Mesendoderm (in vitro differentiated cells): ENCODE measurements around the gene CADM1.
A peak's percentile ranks its signal among the peaks of the same experiment; 100 is the strongest.

Experiments
- DNase-seq: peaks from one replicate; pipeline ENCODE4 v3.0.0; 2013
- H2AK5ac ChIP-seq: 2 replicates; pipeline ENCODE4 v1.6.1; 2013; ENCODE audit warnings: low read length, inconsistent platforms
- H2BK120ac ChIP-seq: 2 replicates; pipeline ENCODE4 v1.6.1; 2013; ENCODE audit warnings: low read depth, mild to moderate bottlenecking, low read length, moderate library complexity, mixed read lengths
- H2BK15ac ChIP-seq: replicated peaks from 2 replicates; pipeline ENCODE4 v1.6.1; 2013; ENCODE audit warnings: low read depth, mild to moderate bottlenecking, moderate library complexity
- H2BK5ac ChIP-seq: 2 replicates; pipeline ENCODE4 v1.6.1; 2013; ENCODE audit warnings: low read length, inconsistent platforms
- H3K18ac ChIP-seq: 2 replicates; pipeline ENCODE4 v1.6.1; 2013; ENCODE audit warnings: mild to moderate bottlenecking, low read length, mixed read lengths
- H3K23ac ChIP-seq: one replicate; pipeline ENCODE4 v1.6.1; 2013; ENCODE audit warnings: low read length
- H3K27ac ChIP-seq: 2 replicates; pipeline ENCODE4 v1.5.1; 2013; ENCODE audit warnings: low read depth, mild to moderate bottlenecking, inconsistent platforms, low read length, moderate library complexity
- H3K27me3 ChIP-seq: 2 replicates; pipeline ENCODE4 v1.6.1; 2013; ENCODE audit warnings: low read length, control low read depth, mild to moderate bottlenecking, inconsistent platforms; ENCODE audit not compliant: insufficient read depth, poor library complexity
- H3K36me3 ChIP-seq: 2 replicates; pipeline ENCODE4 v1.6.1; 2013; ENCODE audit warnings: low read length, inconsistent platforms; ENCODE audit not compliant: control insufficient read depth, insufficient read depth
- H3K4ac ChIP-seq: one replicate; pipeline ENCODE4 v1.6.1; 2013; ENCODE audit warnings: low read depth, mild to moderate bottlenecking, low read length, moderate library complexity
- H3K4me1 ChIP-seq: 2 replicates; pipeline ENCODE4 v1.6.1; 2013; ENCODE audit warnings: low read depth, low read length, inconsistent platforms; ENCODE audit not compliant: control insufficient read depth
- H3K4me2 ChIP-seq: 2 replicates; pipeline ENCODE4 v1.6.1; 2013; ENCODE audit warnings: low read length
- H3K4me3 ChIP-seq: 2 replicates; pipeline ENCODE4 v1.5.1; 2013; ENCODE audit warnings: mild to moderate bottlenecking, low read length
- H3K56ac ChIP-seq: one replicate; pipeline ENCODE4 v1.6.1; 2013; ENCODE audit warnings: low read length
- H3K79me1 ChIP-seq: 2 replicates; pipeline ENCODE4 v1.6.1; 2013; ENCODE audit warnings: low read length, inconsistent platforms
- H3K79me2 ChIP-seq: 2 replicates; pipeline ENCODE4 v1.6.1; 2013; ENCODE audit warnings: mild to moderate bottlenecking, low read length; ENCODE audit not compliant: control insufficient read depth, insufficient read depth
- H3K9ac ChIP-seq: 2 replicates; pipeline ENCODE4 v1.6.1; 2013; ENCODE audit warnings: low read length, inconsistent platforms
- H4K5ac ChIP-seq: one replicate; pipeline ENCODE4 v1.6.1; 2013; ENCODE audit warnings: low read length
- H4K8ac ChIP-seq: one replicate; pipeline ENCODE4 v1.6.1; 2013; ENCODE audit warnings: low read depth, mild to moderate bottlenecking, control low read depth, low read length, moderate library complexity
- WGBS: extraction: QIAGEN DNeasy Blood & Tissue Kit; methylation state at CpG from one replicate; pipeline ENCODE4 v1.1.7; 2013; ENCODE audit warnings: low lambda C conversion rate, missing lambda C conversion rate; ENCODE audit not compliant: insufficient coverage; ENCODE audit errors: extremely low coverage; 5-methylcytosine and 5-hydroxymethylcytosine counted together

The CADM1 gene

GRCh38 chr11:115226556-115226955 lies 277.7 kb downstream of the CADM1 start:
- H3K56ac ChIP-seq, result no peak overlapping the region
- no peaks in the 10 kb centered on the region for H3K36me3 ChIP-seq
- H3K4ac ChIP-seq, result no peak overlapping the region
- DNase-seq, result peak; percentile 98
- no peak overlapping the region for H3K4me3 ChIP-seq
- WGBS, result no CpG with 5 or more reads among the region's 2 CpGs
- H4K8ac ChIP-seq, result no peak overlapping the region
- no peak overlapping the region for H2BK15ac ChIP-seq
- H3K27me3 ChIP-seq, result no peaks in the 10 kb centered on the region
- H2AK5ac ChIP-seq, result no peak overlapping the region
- no peak overlapping the region for H4K5ac ChIP-seq
- H3K27ac ChIP-seq, result peak overlapping the region; percentile 40
- H2BK5ac ChIP-seq, result no peak overlapping the region
- H3K79me1 ChIP-seq, result no peaks in the 10 kb centered on the region
- H2BK120ac ChIP-seq, result no peak overlapping the region
- no peaks in the 10 kb centered on the region for H3K79me2 ChIP-seq
- peaks cover 4% of the 10 kb centered on the region for H3K4me1 ChIP-seq
- no peak overlapping the region for H3K18ac ChIP-seq
- H3K23ac ChIP-seq, result no peak overlapping the region
- no peak overlapping the region for H3K4me2 ChIP-seq
- H3K9ac ChIP-seq, result no peak overlapping the region

- H2BK5ac ChIP-seq, result no peak overlapping the region
- no CpG with 5 or more reads among the region's 4 CpGs for WGBS
- H4K5ac ChIP-seq, result no peak overlapping the region
- H3K4me3 ChIP-seq, result no peak overlapping the region
- H3K4me1 ChIP-seq, result peaks cover 4% of the 10 kb centered on the region
- H3K23ac ChIP-seq, result no peak overlapping the region
- no peaks in the 10 kb centered on the region for H3K79me1 ChIP-seq
- no peak overlapping the region for H3K4me2 ChIP-seq
- DNase-seq, result no peak
- H2BK120ac ChIP-seq, result peak overlapping the region; percentile 28
- H2AK5ac ChIP-seq, result no peak overlapping the region
- no peak overlapping the region for H4K8ac ChIP-seq
- H3K56ac ChIP-seq, result no peak overlapping the region
- no peaks in the 10 kb centered on the region for H3K79me2 ChIP-seq
- H3K27me3 ChIP-seq, result no peaks in the 10 kb centered on the region
- H3K36me3 ChIP-seq, result no peaks in the 10 kb centered on the region
- no peak overlapping the region for H2BK15ac ChIP-seq
- no peak overlapping the region for H3K9ac ChIP-seq
- no peak overlapping the region for H3K27ac ChIP-seq
- H3K18ac ChIP-seq, result peak overlapping the region; percentile 68
- no peak overlapping the region for H3K4ac ChIP-seq
Observed at GRCh38 chr11:115224551-115224950, 279.7 kb downstream of the CADM1 start.

GRCh38 chr11:115222863-115223530 lies 281.2 kb downstream of the CADM1 start:
- H3K4me3 ChIP-seq, result no peak overlapping the region
- H3K27me3 ChIP-seq, result no peaks in the 10 kb centered on the region
- H3K4ac ChIP-seq, result no peak overlapping the region
- H3K79me1 ChIP-seq, result no peaks in the 10 kb centered on the region
- H2BK5ac ChIP-seq, result no peak overlapping the region
- peak overlapping the region; percentile 52 for H3K27ac ChIP-seq
- no peak overlapping the region for H2BK120ac ChIP-seq
- H3K36me3 ChIP-seq, result no peaks in the 10 kb centered on the region
- no peaks in the 10 kb centered on the region for H3K79me2 ChIP-seq
- no peak overlapping the region for H2AK5ac ChIP-seq
- no peak overlapping the region for H4K5ac ChIP-seq
- no peak overlapping the region for H4K8ac ChIP-seq
- no peak overlapping the region for H2BK15ac ChIP-seq
- H3K4me2 ChIP-seq, result no peak overlapping the region
- H3K9ac ChIP-seq, result no peak overlapping the region
- H3K23ac ChIP-seq, result no peak overlapping the region
- no peak for DNase-seq
- WGBS, result no CpG with 5 or more reads among the region's 5 CpGs
- H3K18ac ChIP-seq, result peak overlapping the region; percentile 60
- H3K56ac ChIP-seq, result no peak overlapping the region
- peaks cover 4% of the 10 kb centered on the region for H3K4me1 ChIP-seq

GRCh38 chr11:115222218-115222862 lies 281.9 kb downstream of the CADM1 start:
- H3K27me3 ChIP-seq, result no peaks in the 10 kb centered on the region
- no peak overlapping the region for H3K4ac ChIP-seq
- H3K27ac ChIP-seq, result peak overlapping the region; percentile 74
- H2AK5ac ChIP-seq, result no peak overlapping the region
- H3K4me3 ChIP-seq, result no peak overlapping the region
- no peak overlapping the region for H3K56ac ChIP-seq
- no peak overlapping the region for H2BK15ac ChIP-seq
- H3K4me2 ChIP-seq, result no peak overlapping the region
- H2BK120ac ChIP-seq, result peak overlapping the region; percentile 32
- no peak overlapping the region for H3K9ac ChIP-seq
- H4K5ac ChIP-seq, result no peak overlapping the region
- H3K79me1 ChIP-seq, result no peaks in the 10 kb centered on the region
- WGBS, result no CpG with 5 or more reads among the region's 5 CpGs
- peak overlapping the region; percentile 86 for H3K18ac ChIP-seq
- H3K23ac ChIP-seq, result no peak overlapping the region
- H3K4me1 ChIP-seq, result peaks cover 4% of the 10 kb centered on the region
- no peak overlapping the region for H4K8ac ChIP-seq
- H3K36me3 ChIP-seq, result no peaks in the 10 kb centered on the region
- H3K79me2 ChIP-seq, result no peaks in the 10 kb centered on the region
- DNase-seq, result peak; percentile 84
- H2BK5ac ChIP-seq, result no peak overlapping the region

DNA sequence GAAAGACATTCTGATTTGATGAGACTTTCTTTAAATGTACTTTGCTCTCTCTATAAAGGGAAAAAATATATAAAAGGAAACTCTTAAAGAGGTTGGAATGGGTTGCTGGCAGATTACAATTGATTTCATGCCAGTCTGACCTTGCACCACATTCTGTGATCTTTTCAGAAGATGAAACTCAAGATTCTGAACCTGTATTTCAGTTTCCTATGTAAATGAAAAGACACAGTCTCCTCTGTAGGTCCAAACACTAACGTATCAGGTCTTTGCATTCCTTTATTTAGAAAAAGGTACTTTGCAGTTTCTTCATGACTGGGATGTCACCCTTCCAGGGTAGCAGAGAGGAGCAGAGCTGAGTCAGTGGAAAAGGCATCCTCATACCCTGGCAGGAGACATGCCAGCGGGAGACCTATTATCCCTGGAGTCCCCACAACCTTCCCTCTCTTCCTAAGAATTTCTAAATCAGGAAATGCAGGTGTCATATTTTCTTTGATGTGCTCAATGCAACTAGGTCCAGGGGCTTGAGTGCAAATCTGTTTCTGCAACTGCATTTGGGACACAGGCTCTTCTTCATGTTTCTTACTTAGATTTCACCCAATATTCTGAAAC lies 282.6 kb downstream of the CADM1 start:
- H3K9ac ChIP-seq, result no peak overlapping the region
- H3K79me2 ChIP-seq, result no peaks in the 10 kb centered on the region
- H3K27me3 ChIP-seq, result no peaks in the 10 kb centered on the region
- peak overlapping the region; percentile 86 for H3K18ac ChIP-seq
- no peak overlapping the region for H3K4ac ChIP-seq
- no peak overlapping the region for H3K56ac ChIP-seq
- no CpG with 5 or more reads among the region's 2 CpGs for WGBS
- peaks cover 4% of the 10 kb centered on the region for H3K4me1 ChIP-seq
- H3K36me3 ChIP-seq, result no peaks in the 10 kb centered on the region
- no peak overlapping the region for H2BK120ac ChIP-seq
- no peak overlapping the region for H4K5ac ChIP-seq
- H2BK15ac ChIP-seq, result no peak overlapping the region
- H3K79me1 ChIP-seq, result no peaks in the 10 kb centered on the region
- H3K23ac ChIP-seq, result no peak overlapping the region
- no peak overlapping the region for H3K4me3 ChIP-seq
- no peak overlapping the region for H2AK5ac ChIP-seq
- no peak overlapping the region for H4K8ac ChIP-seq
- DNase-seq, result peak; percentile 69
- no peak overlapping the region for H2BK5ac ChIP-seq
- H3K27ac ChIP-seq, result peak overlapping the region; percentile 74
- H3K4me2 ChIP-seq, result no peak overlapping the region
